ENCODE data around the gene PSMD13.
"Not testable (repeated sequence)": the region's sequence is repeated elsewhere in the genome, so short reads cannot be mapped to it uniquely, and the experiment has no call there.

PSMD13 gene

DNA sequence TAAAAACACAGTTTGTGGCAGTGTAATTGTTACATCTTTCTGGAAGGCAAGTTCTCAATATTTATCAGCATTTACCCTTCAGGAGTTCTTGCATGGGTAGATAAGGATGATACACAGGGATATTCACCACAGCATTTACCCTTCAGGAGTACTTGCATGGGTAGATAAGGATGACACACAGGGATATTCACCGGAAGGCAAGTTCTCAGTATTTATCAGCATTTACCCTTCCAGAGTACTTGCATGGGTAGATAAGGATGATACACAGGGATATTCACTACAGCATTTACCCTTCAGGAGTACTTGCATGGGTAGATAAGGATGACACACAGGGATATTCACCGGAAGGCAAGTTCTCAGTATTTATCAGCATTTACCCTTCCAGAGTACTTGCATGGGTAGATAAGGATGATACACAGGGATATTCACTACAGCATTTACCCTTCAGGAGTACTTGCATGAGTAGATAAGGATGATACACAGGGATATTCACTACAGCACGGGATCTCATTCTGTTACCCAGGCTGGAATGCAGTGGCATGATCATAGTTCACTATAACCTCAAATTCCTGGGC, 16.0 kb upstream of the PSMD13 start:
- not testable (repeated sequence) for DNase-seq

DNA sequence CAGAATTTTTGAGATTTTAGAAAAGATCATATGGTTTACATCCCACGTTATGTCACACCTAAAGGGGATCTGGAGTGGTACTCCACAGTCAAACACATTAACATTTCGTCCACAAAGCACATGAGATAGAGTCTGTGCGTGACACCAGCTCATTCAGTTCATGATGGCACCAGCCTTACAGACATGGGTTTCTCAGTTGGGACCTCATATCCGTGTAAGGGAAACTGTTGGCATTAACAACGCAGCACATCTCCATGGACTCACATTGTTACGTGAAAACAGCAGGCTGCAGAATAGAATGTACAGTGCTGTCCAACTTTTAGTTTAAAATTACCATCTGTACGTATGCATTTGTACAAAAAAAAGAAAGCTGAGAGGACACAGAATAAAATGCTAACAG, 15.2 kb upstream of the PSMD13 start:
- DNase-seq: no peak

DNA sequence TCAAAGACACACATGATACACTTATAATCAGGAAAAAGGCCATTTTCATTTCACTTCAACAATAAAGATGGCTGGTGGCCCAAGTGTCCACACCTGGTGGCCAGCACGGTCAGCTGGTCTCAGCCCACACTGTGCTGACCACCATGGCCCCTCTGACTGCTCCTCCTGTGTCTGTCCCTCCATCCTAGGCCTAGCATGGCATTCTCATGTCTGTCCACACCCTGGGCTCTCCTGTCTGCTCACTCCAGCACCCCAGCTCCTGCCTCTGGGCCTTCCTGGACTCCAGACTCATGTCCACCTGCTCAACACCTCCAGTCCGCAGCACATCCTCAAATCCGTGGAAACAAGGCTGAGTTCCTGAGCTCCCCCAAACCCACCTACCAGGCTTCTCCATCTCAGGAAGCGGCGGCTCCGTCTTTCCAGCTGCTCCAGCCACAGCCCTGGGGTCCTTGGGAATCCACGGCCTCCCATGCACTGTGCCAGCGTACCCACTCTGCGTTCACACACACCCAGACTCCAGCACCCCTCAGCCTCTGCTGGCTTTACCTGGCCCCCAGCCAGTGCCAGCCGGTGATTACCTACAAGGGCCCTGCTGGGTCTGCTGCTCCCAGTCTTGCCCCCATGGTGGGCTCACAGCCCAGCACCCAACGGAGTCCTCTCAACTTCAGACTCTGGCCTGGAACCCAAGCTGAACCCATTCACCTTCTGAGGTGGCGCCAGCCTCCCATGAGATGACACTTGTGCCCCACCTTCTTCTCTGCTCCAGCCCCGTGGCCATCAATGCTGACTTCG, 14.6 kb upstream of the PSMD13 start:
- no peak for DNase-seq

DNA sequence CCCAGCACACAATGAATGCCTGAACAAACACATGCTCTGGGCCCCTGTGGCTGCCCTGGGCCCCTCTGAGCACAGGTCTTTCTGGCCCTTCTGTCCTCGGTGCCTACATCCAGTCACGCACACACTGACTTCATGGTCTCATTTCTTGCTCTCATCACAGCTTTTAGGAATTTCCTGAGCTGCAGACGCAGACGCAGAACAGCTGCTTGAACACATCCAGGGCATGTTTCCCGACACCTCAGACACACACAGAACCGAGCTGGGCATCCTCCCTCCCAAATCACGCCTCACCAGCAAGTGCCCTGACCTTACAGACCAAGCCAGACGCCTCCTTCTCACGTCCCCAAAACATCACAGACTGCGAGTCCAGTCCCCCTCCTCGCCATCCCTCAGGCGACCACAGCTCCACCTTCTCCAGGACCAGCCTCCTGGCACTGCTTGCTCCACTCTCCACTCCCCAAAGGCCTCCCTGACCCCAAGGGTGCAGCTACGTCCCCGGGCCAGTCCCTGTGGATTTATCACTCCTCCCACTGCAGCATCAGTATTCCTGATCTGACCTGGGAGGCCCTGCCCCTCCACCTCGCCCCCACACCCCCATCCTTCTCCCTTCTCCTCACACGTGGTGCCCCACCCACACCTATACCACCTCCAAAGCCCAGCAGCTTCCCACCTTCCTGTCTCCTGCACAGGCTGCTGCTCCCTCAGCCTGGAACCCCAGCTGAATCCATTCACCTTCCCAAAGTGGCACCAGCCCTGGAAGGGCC, 13.6 kb upstream of the PSMD13 start:
- no peak for DNase-seq

DNA sequence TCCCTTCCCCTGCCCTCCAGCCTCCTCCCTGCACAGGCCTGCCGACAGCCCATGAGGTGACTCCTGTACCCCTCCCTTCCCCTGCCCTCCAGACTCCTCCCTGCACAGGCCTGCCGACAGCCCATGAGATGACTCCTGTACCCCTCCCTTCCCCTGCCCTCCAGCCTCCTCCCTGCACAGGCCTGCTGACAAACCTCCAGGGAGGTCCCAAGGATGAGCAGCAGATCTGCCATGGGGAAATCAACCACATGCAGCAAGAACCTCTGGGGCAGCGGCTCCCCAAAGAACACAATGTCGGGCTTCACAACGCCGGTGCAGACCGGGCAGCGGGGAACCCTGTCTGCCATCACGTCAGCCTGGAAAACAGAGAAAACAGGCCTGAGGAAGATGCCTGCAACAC, 12.9 kb upstream of the PSMD13 start:
- DNase-seq: no peak

DNA sequence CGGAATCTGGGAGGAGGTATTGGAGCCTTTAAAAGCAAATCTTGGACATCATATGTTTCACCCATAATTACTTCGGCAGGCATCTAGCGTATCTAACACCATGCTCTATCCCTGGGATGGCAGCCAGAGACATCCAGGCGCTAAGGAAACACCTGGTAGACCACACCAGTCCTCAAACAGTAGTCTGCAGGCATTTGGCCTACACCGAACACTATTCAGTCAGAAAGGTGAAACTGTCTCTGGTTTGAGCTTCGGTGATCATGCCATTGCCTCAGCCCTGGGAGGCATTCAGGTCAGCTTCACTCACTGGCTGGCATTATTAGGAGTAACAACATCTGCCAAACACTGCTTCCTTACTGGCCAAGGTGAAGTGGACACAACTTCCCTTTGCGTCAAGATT, 12.4 kb upstream of the PSMD13 start:
- DNase-seq: no peak

DNA sequence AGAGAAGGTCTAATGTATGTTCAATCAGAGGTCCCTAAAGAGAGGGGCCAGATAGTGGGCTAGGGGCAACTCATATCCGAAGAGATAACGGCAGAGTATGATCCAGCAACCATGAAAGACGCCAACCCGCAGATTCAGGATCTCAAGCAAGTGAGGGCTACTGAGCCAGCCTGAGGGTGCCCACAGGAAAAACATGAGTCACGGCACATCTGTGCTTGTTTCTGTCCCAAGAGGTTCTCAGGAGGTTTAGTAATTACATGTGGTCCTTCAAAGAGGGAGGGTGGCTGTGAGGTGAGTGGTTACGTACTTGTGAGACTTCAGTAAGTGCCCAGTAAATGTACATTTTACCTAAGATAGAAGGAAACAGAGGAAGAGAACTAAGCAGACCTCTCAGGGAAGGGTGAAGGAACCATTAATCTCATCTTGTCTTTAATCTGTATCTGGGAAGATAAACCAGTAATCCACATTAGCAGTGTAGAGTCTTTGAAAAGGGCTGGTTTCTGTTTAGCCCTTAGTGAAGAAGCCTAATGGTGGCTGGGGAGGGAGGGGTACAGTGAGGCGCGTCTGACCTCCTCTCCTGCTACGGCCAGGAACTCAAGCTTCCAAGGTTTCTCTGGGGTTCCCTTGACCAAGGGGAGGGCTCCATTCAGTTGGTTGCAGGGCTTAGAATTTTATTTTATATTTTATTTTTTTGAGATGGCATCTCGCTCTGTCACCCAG, 10.9 kb upstream of the PSMD13 start:
- DNase-seq: no peak

DNA sequence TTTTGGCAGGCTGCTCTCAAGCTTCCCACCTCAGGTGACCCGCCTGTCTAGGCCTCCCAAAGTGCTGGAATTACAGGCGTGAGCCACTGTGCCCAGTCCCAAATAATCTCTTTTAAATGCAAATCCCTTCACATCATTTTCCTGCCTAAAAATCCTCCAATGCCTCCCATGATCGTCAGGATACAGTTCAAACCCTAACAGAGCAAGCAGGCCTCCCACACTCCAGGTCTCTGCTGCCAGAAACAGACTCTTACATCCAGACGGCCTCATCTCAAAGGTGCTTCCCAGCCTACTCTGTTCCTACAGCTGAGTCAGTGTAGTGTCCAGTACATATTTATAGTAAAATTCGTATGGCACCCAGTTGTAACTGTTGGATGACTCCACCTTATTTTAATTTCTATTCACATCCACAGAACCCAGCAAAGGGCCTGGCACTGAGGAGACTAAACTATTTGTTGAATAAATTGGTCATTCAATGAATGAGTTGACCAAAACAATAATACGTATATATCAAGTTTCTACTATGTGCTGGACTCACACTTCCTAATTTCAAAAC, 8.9 kb upstream of the PSMD13 start:
- no peak for DNase-seq

DNA sequence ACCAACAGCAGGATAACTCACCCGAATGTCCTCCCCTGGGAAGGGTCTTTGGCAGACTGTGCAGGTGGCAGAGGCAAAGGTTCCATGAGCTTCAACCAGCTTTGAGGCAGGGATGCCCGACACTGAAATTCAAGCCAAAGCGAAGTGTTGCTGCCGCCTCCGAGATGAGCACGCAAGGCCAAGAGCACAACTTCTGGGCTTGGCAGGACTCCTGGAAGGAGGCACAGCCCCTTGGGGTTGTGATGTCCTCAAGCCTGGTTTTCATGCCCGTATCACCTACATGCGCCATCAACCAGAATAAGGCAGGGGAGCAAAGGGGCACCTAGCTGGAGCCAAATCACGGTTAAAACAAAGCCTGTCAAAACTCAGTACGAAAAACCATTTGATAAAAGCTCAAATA, 6.3 kb upstream of the PSMD13 start:
- no peak for DNase-seq

DNA sequence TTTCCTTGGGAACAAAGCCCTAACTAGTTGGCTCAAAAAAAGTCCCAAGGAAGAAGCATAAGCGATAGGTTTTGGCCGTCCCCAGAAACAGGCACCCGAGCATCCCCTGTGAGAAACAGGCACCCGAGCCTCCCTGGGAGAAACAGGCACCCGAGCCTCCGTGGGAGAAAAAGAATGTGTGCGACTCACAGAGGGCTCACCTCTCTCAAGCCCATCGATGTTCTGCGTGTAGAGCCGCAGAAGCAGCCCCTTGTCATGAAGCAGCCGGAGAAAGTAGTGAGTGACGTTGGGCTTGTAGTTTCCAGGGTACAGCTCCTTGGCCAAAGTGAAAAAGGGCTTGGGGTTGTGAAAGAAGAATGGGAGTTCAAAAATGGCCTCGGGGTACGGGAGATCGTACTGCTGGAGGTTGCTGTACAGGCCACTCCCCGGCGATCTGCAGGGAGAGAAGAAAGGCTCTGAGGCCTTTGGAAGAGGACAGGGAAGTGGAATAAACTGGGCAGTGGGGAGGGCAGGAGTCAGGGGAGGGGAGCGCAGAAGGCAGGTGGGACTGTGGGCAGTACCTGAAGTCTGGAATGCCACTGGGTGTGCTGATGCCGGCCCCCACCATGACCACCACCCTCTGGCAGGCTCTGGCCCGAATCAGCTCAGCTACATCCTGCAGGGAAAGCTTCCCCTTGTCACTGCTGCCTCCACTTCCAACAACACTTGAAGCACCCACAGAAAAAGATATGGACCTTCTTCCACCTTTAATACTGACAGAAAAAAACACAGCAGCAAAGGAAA, 3.8 kb upstream of the PSMD13 start:
- DNase-seq: no peak

DNA sequence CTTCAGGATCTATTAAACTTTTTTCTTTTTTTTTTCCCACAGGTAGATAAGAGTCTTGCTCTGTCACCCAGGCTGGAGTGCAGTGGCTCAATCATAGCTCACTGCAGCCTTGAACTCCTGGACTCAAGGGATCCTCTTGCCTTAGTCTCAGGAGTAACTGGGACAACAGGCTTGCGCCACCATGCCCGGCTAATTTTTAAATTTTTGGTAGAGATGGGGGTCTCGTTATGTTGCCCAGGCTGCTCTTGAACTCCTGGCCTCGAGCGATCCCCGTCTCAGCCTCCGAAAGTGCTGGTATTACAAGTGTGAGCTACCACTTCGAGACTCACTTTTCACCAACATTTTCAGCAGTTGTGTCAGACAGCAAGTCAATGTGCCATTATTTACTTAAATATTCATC, 1.6 kb upstream of the PSMD13 start:
- DNase-seq: no peak

DNA sequence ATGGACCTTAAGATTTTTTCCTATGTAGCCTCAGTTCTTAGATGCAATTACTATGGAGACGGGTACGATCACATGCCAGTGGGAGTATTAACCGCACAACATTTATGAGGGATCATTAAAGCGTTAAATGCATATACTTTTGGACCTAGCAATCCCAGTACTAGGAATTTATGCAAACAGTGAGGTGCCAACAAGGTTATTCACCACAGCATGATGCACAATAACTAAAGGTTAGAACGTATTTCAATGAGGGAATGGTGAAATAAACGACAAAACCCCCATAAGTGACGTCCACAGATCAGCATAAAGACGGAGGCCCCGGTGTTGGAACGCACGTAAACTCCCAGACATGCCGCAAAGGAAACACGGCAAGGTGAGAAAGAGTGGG, 1.2 kb upstream of the PSMD13 start:
- DNase-seq: peak; percentile 71

DNA sequence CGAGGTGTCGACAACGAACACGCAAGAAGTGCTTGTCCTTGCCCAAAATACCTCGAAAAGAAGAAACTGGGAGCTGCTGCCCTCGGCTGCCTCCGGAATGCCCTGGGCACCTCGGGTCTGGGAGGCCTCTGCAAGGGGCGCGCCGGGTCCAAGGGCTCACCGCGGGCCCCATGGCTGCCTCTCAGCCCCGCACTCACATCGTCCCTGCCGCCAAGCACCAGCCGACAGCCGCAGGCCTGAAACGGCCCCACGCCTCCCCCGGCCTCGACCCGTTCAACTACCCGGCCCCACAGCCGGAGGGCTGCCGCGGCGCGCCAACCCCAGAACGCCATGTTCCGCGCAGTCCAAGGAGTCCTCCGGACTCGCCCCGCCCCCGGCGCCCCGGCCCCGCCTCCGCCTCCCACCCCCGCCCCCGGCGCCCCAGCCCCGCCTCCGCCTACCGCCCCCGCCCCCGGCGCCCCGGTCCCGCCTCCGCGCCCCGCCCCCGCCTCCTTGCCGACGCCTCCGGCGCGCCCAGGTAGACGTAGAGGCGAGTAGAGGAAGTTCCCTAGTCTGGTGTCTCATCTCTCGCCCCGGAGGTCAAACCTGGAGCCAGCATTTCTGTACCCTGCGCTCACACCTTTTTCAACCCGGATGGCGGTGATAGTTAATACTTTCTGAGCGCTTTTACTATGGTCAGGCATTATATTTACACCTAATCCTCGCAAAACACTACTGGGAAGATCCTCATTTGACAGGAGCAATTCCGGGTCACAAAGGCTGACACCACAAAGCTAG, 591 bp upstream of the PSMD13 start, which contains the start of gene SIRT3:
Gene SIRT3, minus strand, starts transcription at position 346 of the 777 bp plus-strand sequence. Its CDS starts 14 bp downstream, at position 332.
- peak; percentile 90 for DNase-seq

DNA sequence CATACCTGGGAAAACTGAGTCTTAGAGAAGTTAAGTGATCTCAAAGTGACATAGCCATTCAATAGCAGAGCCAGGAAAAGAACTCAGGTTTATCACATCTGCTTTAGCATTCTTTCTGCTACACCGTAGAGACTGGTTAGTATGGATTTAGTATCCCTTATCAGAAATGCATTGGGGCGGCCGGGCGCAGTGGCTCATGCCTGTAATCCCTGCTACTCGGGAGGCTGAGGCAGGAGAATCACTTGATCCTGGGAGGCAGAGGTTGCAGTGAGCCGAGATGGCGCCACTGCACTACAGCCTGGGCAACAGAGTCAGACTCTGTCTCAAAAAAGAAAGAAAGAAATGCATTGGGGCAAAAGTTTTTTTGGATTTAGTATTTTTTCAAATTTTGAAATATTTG, 1.6 kb downstream of the PSMD13 start:
- DNase-seq: not testable (repeated sequence)

DNA sequence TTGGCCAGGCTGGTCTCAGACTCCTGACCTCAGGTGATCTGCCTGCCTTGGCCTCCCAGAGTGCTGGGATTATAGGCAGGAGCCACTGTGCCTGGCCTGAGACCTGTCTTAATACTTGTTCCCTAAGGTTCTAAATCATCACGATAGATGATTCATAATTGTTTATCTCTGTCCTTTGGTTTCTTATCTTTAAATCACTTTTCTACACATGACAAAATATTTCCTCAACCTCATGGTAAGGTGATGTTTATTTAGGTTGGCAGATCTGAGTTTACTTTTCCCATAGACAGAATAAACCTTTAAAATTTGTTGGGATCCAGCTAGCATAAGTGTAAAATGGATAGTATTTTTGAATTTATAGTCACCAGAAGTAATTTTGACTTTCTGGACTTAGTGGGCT, 3.5 kb downstream of the PSMD13 start:
- no peak for DNase-seq

DNA sequence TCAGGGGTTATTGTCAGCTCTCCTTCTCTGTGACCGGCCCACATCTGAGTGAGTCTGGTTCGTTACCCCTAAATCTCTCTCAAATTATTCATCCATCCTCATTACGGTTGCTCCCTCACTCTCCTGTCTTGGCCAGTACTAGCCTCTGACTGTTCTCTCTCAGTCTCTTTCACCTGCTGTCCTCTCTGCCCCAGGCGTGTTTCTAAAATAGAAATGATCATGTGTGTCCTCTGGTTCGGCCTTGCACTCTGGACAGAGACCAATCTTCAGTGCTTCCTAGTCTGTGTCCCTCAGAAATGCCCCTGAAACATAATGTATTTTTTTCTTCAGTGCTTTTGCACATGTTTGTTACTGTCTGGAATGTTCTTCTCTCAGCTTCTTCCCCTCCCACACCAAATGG, 4.9 kb downstream of the PSMD13 start:
- DNase-seq: no peak

DNA sequence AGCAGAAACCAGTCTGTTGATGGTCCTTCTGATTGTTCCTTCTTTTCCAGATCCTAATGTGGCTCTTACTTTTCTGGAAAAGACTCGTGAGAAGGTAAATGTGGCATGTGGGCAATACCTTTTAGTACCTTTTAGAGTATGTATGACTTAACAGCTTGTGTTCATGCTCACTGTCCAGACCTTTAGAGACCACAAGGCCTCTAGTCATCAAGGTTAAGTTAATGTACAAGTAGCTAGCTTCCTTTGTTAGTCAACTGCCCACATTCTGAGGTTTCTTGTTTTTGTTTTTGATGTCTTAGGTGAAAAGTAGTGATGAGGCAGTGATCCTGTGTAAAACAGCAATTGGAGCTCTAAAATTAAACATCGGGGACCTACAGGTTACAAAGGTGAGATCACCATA, 7.6 kb downstream of the PSMD13 start:
- DNase-seq: no peak

DNA sequence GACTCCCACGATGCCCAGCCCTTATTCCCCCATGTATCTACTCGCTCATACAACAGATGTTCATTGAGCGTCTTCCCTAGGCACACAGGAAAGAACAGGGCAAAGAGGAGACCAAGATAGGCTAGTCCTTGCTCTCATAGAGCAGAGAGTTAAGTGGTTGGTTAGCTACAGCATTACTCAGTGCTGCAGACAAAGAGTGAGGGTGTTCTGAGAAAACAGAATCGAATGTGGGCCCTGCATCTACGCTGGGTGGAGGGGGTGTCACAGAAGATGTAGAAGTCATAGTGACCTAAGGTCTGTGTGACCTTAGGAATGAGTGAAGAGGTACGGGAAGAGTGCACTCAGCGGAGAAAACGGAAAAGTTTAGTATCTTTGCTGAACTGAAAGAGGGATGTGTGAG, 12.3 kb downstream of the PSMD13 start:
- DNase-seq: no peak

DNA sequence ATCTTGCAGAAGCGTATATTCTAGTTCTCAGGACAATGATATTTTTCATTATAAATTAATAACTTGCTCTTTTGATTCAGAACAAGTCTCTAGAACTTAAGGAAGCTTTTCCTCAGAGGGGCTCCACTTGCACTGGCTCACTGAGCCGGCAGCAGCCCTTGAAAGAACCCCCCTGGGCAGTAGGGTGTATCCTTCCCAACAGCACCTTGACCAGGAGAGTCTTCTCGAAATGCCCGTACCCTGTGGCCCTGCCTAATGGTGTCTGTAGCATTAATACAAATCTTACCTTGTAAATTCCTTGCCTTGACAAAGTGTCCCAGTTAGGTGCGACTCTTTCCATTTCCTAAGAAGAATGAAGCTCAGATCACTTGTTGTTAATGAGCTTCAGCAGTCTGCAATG, 13.5 kb downstream of the PSMD13 start:
- no peak for DNase-seq

DNA sequence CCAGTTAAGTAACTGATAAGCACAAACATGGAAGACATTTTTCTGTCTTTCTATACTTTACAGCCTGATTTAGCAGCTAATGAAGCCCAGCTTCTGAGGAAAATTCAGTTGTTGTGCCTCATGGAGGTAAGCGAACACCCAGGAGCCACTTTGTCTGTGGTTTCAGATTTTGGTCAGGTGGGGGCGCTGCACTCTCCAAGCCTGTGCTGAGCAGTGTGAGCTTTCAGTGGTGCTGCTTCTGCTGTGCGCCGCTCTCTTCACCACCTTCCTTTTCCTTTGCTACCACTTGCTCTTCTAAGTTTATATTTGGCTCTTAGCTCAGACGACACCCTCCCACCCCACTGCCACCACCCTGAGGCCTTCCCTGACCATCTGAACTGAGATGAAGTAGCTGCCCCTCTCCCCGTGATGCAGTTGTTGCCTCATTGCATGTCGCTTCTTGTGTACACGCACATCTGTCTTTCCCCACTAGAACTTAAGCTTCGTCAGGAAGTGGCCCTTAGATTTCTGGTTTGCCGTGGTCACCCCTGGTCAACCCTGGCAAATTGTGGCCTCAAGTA, 14.0 kb downstream of the PSMD13 start:
- peak; percentile 77 for DNase-seq

DNA sequence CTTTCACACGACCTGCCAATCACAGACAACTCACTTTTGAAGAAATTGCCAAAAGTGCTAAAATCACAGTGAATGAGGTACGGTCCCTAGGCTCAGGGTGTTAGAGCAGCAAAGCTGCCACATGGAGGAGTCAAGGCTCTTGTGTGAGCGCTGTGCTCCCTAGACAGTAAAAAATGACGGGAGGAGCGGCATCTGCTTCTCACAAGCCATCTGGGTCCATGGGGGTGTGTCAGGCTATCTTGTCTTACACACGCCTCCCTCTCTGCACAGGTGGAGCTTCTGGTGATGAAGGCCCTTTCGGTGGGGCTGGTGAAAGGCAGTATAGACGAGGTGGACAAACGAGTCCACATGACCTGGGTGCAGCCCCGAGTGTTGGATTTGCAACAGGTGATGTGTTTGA, 14.8 kb downstream of the PSMD13 start:
- no peak for DNase-seq

Measured in CD4-positive, alpha-beta T cell treated with Interleukin-15 for 1 hour (primary cell).